Measurements from ENCODE around the gene RAPGEF6.
"Not testable (repeated sequence)": the region's sequence is repeated elsewhere in the genome, so short reads cannot be mapped to it uniquely, and the experiment has no call there.

Gene RAPGEF6

DNA sequence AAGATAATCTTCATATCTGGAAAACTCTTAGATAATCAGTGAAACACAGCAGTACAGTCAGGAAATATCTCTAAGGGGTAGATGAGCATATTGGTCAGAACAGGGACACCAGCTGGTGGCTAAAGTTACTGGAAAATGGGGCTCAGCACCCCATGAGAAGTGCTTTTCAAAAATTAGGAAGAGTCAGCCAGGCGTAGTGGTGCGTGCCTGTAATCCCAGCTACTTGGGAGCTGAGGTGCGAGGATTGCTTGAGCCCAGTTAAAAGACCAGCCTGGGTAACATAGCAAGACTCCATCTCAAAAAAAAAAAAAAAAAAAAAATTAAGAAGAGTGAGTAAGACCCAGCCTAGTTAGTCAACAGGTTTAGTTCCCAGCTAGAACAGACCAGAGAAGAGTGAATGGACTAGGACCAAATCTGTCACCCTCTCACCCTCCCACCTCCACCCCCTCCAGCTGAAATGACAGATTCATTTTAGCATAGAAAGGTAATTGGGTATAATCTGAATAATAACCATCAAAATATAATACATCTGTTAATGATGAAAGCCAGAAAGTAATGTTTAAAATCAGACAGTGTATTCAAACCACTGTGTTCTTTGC is 250.3 kb downstream of the RAPGEF6 start:
- no peak for DNase-seq (ENCODE audit: low read depth)

- no peak for DNase-seq (ENCODE audit: low read depth)
Observed at GRCh38 chr5:131384173-131384572, 250.9 kb downstream of the RAPGEF6 start.

GRCh38 chr5:131382407-131383395 is 252.3 kb downstream of the RAPGEF6 start:
- no peak for DNase-seq (ENCODE audit: low read depth)

DNA sequence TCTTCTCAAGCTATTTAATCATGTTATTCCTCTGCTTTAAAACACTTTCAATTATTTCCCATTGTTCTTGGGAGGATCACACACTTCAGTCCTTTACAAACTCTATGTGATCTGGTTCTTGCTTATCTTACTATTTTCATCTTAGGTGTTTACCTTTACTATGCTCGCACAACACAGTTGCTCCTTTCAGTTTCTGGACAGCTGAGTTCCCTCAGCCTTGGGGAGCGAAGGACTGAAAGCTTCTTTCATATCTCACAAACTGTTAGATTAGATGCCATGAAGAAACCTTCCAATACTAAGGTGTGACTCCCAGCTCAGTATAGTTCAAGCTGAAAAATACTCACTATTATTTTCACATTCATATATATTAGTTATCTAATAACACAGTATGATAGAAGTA is 253.3 kb downstream of the RAPGEF6 start:
- DNase-seq (ENCODE audit: low read depth), result no peak

- DNase-seq (ENCODE audit: low read depth), result no peak
Observed at GRCh38 chr5:131381021-131381420, 254.0 kb downstream of the RAPGEF6 start.

DNA sequence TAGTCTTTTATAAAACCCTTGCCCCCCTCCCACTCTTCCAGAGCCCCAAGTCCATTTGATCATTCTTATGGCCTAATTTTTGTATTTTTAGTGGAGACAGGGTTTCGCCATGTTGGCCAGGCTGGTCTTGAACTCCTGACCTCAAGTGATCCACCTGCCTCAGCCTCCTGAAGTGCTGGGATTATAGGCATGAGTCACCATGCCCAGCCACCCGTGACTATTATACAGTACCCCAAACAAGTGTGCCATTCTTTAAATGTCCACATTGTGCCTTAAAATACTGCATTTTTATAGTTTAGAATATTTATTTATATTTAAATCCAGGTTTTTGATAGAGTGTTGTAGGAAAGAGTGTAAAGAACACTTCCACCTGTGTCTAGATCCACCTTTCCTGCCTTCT is 254.8 kb downstream of the RAPGEF6 start:
- DNase-seq (ENCODE audit: low read depth), result not testable (repeated sequence)

- DNase-seq (ENCODE audit: low read depth), result no peak
Observed at GRCh38 chr5:131379723-131380122, 255.3 kb downstream of the RAPGEF6 start.

- no peak for DNase-seq (ENCODE audit: low read depth)
Observed at GRCh38 chr5:131378721-131379541, 256.1 kb downstream of the RAPGEF6 start.

GRCh38 chr5:131377785-131378325 is 257.2 kb downstream of the RAPGEF6 start:
- DNase-seq (ENCODE audit: low read depth), result no peak

DNA sequence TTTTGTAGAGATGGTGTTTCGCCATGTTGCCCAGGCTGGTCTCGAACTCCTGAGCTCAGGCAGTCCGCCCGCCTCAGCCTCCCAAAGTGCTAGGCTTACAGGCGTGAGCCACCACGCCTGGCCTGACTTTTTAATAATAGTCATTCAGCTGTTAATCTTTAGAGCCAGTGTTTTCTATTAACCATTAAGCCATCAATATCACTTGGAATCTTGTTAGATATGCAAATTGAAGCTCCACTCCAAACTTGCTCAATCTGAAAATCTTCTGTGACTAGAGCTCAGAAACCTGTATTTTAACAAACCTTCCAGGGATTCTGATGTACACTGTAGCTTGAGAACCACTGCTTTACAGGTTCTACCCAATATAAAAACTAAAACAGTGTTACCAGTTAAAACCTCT is 257.7 kb downstream of the RAPGEF6 start:
- no peak for DNase-seq (ENCODE audit: low read depth)

GRCh38 chr5:131375351-131375750 is 259.7 kb downstream of the RAPGEF6 start:
- no peak for DNase-seq (ENCODE audit: low read depth)
